Activated naive CD8-positive, alpha-beta T cell treated with anti-CD3 and anti-CD28 coated beads, Interleukin-2, amount 50 U/mL, for 16 hours (primary cell): Measurements from ENCODE around the gene USP32.

ENCODE experiments used
- DNase-seq: peaks from one replicate; pipeline ENCODE4 v3.0.0-alpha.2; 2020; ENCODE audit warnings: low read depth, low spot score

The USP32 gene

DNA sequence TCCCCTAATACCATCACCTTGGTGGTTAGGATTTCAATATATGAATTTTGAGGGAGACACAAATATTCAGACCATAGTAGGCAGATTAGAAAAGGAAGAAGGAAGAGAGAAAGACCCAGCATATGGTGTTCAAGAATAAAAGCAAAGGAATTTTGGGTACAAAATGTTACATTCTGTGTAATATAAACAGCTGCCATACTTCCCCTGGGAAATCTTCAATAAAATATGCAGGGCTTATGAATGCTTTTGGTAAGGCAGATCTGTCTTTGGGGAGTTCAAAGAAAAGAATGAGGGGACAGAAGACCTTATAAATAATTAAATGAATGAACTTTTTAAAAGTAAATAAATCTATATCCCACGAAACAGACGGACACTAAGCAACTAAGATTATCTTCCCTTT lies 91.9 kb downstream of the USP32 start:
- DNase-seq: no peak

DNA sequence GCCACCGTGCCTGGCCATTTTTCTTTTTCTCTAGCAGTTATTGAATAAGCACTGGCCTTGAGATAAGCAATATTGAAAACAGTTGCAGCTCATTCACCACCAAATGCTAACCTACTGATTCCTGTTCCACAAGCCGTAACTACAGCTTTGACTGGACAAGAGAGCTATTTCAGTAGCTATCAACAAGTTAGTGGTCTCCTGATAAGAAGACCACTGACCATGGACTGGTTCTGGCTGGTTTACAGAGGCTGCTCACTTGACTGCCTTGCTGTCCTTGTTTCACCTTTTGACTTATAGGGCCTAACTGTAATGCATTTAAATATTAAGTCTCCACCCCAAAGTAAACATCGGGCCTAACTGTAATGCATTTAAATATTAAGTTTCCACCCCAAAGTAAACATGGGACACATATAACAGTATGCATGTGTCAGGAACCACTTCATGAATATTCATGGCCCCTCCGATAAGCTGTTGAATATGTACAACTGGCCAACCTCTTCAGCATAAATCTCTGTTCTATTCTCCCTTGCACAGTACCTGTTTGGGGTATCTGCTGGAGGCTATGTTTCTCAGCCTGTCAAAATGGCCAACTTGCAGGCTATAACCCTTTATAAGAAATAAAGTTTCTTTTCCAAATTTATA lies 94.1 kb downstream of the USP32 start:
- DNase-seq: no peak

DNA sequence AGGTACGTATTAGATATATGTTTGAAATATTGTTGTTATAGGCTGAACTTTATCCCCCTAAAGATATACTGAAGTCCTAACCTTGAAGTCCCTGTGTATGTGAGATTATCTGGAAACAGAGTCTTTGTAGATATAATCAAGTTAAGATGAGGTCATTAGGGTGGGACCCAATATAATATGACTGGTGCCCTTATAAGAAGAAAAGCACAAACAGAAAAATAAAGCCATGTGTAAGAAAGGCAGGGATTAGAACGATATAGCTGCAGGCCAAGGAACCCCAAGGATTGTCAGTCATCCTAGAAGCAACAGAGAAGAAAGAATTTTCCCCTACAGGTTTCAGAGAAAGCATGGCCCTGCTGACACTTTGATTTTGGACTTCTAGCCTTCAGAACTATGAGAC lies 95.8 kb downstream of the USP32 start:
- no peak for DNase-seq

DNA sequence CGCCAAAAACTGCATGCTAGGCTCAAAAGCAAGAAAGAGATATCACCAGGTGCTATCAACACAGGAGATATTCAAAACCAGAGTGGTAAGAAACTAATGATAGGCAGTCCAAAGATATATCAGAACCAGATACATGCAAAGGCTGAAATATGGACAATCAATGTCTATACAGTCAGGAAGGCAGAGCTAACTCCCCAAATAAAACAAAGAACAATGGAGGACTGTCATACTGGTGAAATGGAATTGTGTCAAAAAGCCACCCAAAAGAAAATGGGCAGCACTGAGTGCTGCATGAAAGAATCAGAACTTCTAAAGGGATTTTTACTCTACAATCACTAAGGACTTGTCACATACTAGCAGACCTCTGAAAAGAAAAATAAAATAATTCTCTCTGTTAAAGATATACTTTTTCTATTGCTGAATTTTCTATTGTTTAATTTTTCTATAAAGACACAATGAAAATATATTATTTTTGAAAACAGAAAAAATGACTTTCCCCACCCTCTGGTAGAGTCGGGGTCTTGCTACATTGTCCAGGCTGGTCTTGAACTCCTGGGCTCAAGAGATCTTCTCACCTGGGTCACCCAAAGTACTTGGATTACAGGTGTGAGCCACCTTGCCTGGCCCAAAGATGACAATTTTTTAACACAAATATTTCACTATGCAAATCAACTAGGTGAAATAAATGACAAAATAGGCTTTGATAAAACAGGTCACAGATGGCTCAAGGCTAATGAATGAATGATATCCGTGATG lies 98.2 kb downstream of the USP32 start:
- DNase-seq: no peak

DNA sequence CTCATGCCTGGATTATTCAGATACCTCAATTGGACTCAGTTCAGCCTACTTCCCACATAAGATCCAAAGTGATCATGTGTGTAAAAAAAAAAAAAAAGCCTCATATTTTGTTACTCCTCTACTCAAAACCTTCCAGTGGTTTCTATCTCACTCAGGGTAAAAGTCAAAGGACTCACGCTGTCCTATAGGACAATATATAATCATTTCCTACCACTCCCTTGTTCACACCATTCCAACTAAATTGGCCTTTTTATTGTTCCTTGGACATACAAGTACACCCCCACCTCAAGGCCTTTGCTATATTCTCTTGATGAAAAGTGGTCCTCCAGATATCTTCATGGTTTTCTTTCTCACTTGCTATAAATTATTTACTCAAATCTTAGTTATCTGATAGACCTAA lies 99.2 kb downstream of the USP32 start:
- no peak for DNase-seq

DNA sequence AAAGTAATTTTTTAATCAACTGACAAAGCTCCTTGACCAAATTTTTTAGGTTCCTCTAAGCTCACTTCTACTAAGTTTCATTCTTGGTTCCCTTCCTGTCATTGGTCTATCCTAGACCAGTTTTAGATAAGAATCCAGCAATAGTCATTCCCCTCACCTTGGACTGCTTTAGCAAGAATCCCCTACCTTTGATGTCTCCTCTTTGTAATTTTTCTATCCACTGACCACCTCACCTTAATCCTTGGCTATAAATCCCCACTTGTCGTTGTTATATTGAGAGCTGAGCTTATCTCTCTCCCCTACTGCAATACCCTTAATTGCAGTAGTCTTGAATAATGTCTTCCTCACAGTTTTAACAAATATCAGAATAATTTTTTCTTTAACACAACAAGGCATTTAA lies 107.2 kb downstream of the USP32 start:
- DNase-seq: no peak

DNA sequence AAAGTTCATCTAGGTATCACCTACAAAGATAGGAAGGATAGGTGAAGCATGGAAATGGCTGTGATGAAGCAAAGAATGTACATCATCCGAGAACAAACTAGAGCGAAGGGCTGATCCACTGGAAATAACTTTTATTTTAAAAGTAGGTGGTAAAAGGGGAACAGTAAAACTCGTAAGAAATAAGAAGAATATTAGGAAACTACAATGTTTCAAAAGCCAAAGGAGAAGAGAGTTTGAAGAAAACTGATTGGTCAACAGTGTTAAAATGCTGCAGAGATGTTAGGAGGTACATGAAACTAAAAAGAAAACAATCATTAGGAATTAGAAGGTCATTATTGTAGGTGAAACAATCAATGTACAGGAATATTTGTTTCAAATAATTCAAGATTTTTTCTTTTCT lies 108.1 kb downstream of the USP32 start:
- DNase-seq: no peak

DNA sequence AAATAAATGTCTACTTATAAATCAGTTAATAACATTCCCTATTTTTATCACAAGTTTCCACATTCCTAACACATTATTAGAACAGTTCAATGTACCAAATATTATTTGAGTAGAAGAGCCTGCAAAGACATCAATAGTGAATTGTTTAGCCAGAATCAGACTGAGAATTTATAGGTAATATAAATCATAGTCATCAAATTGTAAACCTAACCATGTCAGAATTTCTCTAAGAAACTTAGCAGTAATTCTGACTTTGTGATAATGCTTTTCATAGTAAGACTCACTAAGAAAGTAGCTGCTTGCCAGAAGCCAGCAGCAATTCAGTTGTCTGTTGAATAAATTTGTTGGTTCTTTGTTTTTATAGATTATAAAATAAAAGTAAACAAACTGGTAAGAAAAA lies 111.3 kb downstream of the USP32 start:
- DNase-seq: no peak

DNA sequence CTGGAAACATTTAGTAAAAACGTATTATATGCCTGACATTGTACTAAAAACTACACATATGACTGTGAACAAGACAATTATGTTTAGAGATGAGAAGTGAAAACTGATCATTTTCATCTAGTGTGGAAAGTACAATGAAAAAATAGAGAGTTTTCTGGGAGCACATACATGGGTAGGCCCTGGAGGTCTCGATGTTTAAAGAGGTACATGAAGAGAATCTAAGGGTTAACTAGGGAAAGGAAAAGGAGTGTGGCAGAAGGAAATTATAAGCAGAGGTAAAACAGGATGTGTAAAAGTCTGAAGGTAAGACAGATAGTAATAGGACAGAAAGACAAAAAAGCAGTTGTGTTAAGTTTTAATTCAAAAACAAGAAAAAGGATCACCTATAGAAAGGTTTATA lies 113.7 kb downstream of the USP32 start:
- DNase-seq: no peak

DNA sequence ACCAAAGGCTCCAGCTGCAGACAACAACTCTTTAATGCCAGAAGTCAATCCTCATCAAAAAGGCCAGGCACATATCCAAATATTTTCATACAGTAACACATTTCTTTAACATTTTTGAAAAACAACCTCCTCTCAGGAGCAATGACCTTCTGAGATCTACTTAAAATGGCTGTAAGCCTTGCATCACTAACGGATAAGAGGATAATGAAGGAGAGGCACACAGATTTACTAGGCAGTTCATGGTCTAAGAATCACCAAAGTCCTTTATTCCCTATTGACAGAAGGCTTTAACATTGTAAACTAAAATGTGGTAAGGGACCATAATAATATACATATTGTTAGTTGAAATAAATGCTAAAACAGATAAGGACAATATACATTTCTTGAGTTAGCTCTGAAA lies 114.7 kb downstream of the USP32 start:
- no peak for DNase-seq

DNA sequence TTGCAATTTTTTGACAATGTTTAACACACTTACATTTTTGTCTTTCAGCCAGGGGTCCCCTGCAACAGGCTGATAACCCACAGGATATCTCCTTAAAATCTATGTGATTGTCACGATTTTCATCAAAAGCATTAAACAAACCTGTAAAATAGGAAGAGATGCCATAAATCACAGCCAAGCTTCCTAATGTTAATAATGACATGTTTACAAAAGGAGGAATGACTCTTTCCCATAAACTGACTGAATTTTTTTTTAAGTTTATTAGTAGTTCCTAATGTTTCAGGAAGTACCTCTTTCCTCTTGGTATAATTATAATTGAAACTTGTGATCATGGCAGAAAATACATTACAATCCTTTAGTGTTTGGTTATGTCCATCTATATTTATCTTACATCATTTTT lies 122.5 kb downstream of the USP32 start:
- no peak for DNase-seq

DNA sequence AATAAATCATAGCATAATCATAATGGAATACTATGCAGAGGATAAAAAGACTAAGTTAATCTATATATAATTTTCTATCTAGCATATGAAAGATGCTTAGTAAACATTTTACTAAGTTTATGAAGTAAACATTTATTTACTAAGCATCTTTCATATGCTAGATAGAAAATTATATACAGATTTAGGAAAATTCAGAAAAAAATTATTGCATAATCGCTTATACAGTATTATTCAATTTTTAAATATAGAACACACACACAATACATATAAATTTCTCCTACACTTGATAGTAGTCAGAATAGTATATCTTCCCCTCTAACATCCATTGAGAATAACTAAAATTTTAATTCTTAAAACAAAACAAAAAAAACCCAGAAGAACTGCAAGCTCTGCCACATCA lies 131.4 kb downstream of the USP32 start:
- no peak for DNase-seq

DNA sequence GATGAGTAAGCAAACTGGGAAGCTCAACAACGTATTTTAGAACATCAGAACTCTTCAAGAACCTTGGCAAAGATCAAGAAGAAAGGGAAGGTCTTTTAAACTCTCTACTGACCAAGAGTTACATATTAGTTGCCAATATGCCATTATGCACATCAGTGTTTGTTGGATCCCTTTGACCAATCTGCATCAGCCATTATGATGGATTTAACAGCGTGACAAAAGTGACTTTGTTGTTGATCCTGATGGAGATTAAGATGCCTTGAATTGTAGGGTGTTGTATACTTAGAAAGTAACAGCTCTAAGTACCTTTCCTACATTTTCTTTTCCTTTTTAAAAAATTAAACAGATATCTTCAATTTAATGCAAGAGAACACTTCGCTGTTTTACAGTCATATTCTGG lies 133.6 kb downstream of the USP32 start:
- DNase-seq: no peak

DNA sequence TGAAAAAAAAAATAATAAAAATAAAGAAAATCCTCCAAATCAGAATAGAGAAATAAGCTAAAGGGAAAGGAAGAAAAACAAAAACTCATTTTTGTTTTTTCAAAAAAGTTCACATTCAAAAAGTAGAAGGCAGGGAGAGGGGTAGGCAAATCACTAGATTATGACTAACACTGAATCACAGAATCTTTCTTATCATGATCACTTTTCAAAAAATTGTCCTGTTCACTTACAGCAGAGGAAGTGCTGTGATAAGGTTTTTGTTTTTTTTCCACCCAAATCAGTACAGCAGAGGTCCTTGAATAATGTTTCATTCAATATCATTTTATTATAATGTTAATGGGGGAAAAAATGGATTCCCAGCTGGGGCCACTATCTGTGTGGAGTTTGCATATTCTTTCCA lies 135.8 kb downstream of the USP32 start:
- no peak for DNase-seq

DNA sequence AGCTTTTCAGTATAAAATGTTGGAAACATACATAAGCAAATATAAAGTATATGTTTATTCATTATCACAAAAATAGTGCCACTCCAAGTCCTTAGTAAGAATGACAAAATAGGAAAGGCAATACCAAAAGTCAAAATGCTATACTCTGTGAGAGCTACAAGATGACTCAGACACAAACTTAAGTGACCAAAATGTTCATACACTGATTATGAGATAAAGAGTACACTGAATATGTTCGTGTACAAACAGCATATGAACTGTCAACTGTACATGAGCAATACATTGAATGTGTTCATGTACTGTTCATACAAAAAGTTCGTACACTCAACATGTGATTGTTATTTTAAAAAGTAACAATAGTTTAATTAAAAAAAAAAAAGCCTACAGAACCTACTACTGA lies 138.9 kb downstream of the USP32 start:
- no peak for DNase-seq

DNA sequence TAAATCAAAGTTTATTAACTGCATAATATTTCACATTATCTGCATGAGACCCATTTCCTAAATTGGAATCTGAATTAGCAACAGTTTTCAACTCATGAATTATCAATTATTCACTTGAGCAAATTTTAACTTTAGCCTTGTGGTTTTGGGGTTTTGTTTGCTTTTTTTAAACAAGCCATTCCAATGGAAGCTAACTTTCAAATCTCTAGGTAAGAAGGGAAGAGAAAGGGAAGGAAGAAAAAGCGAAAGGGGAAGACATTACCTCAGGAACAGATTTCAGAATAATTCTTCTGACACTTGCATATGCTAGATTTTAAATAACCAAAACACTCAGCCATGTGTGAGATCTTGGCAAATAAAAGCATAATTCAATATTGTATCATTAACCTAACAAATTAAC lies 139.5 kb downstream of the USP32 start:
- DNase-seq: no peak

DNA sequence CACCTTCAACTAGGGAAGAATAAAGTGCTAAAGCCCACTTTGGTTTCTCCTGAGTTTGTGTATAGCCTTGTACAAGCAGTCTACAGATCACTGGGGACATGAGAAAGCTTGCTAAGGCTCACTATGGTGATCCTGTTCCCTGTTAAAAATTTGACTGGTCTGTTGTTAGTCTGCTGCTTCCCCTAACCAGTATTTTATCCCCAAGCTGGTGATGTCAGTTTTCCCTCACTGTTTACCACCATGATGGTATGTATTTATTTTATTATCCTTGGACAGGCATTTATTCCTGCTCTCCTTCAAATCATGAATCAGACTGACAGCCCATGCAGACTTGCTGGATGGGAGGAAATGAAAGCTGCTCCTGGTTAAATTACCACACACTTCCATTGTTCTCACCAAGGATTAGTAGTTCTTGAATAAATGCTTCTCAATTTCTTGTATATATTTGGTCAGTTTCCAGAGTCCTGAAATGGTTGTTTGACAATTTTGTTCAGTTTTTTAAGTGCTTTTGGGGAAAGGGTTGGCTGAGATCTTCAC lies 142.6 kb downstream of the USP32 start:
- no peak for DNase-seq

DNA sequence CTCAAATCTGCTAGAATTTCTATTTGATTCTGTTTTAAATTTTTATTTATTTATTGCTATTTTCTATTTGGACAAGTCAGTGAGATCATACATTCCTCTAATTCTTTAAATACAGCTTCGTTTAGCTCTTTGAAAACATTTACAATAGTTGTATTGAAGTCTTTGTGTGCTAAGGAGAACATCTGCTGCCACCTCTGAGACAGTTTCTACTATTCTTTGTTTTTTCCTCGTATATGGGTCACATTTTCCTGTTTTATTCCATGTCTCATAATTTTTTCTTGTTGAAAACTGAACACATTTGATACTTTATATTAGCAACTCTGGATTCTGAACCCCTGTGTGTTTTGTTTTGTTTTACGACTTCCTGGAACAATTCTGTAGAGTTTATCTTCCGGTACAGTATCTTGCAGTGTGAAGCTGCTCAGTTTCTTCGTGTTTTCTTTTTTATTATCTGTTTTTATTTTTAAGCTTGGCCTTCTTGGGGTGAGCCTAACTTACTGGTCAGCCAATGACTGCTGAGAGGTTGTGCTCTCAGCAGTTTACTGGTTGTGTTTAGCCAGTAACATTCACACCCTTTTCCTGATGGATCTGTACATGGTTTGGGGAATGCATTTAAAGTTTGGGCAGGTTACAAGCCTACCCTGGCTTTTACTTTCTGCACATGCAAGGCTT lies 143.2 kb downstream of the USP32 start:
- DNase-seq: no peak

DNA sequence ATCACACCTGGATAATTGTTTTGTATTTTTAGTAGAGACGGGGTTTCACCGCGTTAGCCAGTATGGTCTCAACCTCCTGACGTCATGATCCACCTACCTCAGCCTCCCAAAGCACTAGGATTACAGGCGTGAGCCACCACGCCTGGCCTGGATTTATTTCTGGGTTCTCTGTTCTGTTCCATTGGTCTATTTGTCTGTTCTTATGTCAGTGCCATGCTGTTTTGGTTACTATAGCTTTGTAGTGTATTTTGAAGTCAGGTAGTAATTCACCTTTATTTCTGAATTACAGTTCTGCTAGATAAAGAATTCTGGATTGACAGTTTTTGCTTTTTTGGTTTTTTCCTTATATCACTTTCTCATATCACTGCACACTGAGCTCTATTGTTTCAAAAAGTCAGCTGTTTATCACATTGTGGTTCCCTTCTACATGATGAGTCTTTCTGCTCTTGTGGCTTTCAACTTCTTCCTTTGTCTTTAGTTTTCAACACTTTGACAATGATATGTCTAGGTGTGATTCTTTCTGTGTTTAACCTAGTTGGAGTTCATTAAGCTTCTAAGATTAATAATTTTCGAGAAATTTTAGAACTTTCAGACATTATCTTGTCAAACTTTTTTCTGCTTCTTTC lies 144.0 kb downstream of the USP32 start:
- no peak for DNase-seq

DNA sequence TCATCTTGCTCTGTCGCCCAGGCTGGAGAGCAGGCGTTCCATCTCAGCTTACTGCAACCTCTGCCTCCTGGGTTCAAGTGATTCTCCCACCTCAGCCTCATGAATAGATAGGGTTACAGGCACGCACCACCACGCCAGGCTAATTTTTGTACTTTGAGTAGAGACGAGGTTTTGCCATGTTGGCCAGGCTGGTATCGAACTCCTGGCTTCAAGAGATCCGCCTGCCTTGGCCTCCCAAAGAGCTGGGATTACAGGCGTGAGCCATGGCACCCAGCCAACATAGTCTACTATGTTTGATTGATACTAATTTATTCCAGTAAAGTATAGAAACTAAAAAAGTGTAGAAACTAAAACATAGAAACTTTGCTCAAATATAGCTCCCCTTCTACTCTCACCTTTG lies 147.3 kb downstream of the USP32 start:
- DNase-seq: no peak

DNA sequence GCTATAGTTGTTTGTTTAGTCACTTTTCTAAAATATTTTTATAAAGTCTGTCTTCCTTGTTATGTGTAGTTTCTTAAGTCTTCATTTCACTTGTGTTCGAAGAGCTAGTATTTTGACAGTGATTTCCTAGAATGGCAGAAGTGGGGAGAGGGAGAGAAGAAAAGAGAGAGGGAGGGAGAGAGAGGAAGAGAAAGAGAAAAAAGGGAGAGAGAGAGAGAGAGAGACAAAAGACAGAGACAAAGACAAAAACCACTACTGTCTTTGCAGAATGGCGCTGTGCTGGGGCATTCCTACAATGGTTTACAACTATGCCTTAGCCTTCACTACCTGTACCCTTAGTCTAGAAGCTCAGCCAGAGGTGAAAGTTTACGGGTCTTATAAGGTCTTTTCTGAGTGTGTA lies 151.6 kb downstream of the USP32 start:
- no peak for DNase-seq

DNA sequence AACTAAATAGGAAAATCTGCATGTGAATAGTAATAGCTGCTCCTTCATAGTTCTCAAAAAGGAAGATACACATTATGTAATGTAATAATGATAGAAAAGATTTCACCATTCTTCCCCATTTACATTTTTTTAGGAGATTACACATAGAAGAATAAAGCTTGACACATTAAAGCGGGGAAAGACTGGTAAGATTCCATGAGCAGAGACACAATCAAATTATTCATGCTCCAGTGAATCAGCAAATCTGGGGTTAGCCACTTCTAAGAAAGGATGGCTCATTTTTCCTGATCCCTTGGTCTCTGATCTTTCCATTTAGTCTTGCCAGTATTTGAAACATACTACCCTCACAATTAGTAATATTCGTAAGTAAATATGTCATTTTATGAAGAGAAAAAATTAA lies 160.2 kb downstream of the USP32 start:
- DNase-seq: no peak
